ENCODE results near the gene CPA2. TPM values are rescaled to one million over a fixed set of nuclear protein-coding genes. Genes with fewer than 3 reads are reported as not detected.
"Not testable (repeated sequence)": the region's sequence is repeated elsewhere in the genome, so short reads cannot be mapped to it uniquely, and the experiment has no call there.

CPA2 gene
- total and polyA plus RNA-seq, 3 donors from 2014 or later = 1.1 to 2.4 (median 1.4) TPM

GRCh38 chr7:130314305-130314704, 47.6 kb downstream of the CPA2 start:
- Histone ChIP-seq H3K9me3 (no peaks in the 10 kb centered on the region), H3K27ac (no peak overlapping the region), H3K4me3 (no peak overlapping the region), H3K27me3 (no peaks in the 10 kb centered on the region), H3K36me3 (ENCODE audit: low read depth, missing control alignments) (no peaks in the 10 kb centered on the region), H3K4me1 (no peaks in the 10 kb centered on the region)
- TF ChIP-seq CTCF (IDR thresholded peaks at IDR 0.05) (no peak), POLR2A (IDR thresholded peaks at IDR 0.05) (no peak)
- no peak for DNase-seq
- intact Hi-C loops (cut with DNase I; ENCODE audit: low total_unique reads) = no loop called here
- WGBS, 2 donors = 71 to 77% methylated on average over 6 of the region's 6 CpGs

DNA sequence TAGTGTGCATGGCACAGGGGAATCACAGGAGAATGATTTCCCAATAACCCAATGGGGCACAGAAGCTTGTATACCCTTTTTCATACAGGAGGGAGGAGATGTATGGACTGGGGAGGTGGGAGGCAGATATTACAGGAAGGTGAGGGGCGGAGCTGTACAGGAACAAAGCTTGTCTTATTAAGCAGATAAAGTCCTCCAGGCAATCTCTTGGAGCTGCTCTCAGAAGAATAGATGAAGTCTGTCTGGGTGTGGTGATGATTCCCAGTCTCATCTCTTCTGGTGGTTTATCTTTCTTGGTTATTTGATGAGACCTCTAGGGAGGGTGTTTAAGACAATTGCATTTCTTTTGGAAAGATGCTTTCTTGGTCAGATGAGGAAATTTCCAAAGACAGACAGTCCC, 52.9 kb downstream of the CPA2 start:
- no peaks in the 10 kb centered on the region for H3K27me3 ChIP-seq
- no peak for TF ChIP-seq CTCF (IDR thresholded peaks at IDR 0.05)
- no peak for TF ChIP-seq POLR2A (IDR thresholded peaks at IDR 0.05)
- no peaks in the 10 kb centered on the region for H3K9me3 ChIP-seq
- H3K36me3 ChIP-seq (ENCODE audit: low read depth, missing control alignments) = no peaks in the 10 kb centered on the region
- 92 to 93% methylated on average over 1 of the region's 1 CpG for WGBS, 2 donors
- no peak for DNase-seq
- no peak overlapping the region for H3K4me3 ChIP-seq
- H3K4me1 ChIP-seq = no peaks in the 10 kb centered on the region
- H3K27ac ChIP-seq = no peak overlapping the region
- intact Hi-C loops (cut with DNase I; ENCODE audit: low total_unique reads) = no loop called here

DNA sequence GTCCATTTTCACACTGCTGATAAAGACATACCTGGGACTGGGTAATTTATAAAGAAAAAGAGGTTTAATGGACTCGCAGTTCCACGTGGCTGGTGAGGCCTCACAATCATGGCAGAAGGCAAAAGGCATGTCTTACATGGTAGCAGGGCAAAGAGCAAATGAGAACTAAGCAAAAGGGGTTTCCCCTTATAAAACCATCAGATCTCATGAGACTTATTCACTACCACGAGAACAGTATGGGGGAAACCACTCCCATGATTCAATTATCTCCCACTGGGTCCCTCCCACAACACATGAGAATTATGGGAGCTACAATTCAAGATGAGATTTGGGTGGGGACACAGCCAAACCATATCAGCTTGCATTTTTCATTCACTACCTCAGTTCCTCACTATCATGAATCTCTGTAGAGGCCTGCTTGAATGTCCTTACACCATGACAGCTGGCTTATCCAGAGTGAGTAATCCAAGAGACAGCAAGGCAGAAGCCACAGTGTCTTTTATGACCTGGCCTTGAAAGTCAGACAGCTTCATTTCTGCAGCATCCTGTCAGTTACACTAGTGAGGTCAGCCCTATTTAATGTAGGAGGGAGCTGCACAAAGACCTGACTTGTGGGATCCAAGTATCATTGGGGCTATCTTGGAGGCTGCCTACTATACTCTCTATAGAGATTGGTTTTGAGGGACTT, 55.0 kb downstream of the CPA2 start:
- H3K4me1 ChIP-seq; H3K27ac ChIP-seq; H3K9me3 ChIP-seq; H3K4me3 ChIP-seq; H3K27me3 ChIP-seq; H3K36me3 ChIP-seq (ENCODE audit: low read depth, missing control alignments); intact Hi-C loops (cut with DNase I; ENCODE audit: low total_unique reads); DNase-seq: not testable (repeated sequence)
- WGBS, 2 donors = 89 to 93% methylated on average over 3 of the region's 3 CpGs

DNA sequence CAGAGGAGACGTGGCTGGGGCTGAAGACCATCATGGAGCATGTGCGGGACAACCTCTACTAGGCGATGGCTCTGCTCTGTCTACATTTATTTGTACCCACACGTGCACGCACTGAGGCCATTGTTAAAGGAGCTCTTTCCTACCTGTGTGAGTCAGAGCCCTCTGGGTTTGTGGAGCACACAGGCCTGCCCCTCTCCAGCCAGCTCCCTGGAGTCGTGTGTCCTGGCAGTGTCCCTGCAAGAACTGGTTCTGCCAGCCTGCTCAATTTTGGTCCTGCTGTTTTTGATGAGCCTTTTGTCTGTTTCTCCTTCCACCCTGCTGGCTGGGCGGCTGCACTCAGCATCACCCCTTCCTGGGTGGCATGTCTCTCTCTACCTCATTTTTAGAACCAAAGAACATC, 56.0 kb downstream of the CPA2 start:
- Histone ChIP-seq H3K9me3 (no peaks in the 10 kb centered on the region), H3K36me3 (ENCODE audit: low read depth, missing control alignments) (no peaks in the 10 kb centered on the region), H3K4me1 (no peaks in the 10 kb centered on the region), H3K27ac (no peak overlapping the region), H3K4me3 (no peak overlapping the region), H3K27me3 (no peaks in the 10 kb centered on the region)
- intact Hi-C loops (cut with DNase I; ENCODE audit: low total_unique reads) = no loop called here
- 87 to 91% methylated on average over 5 to 7 of the region's 7 CpGs for WGBS, 2 donors
- TF ChIP-seq POLR2A (IDR thresholded peaks at IDR 0.05) = no peak
- no peak for TF ChIP-seq CTCF (IDR thresholded peaks at IDR 0.05)
- no peak for DNase-seq

DNA sequence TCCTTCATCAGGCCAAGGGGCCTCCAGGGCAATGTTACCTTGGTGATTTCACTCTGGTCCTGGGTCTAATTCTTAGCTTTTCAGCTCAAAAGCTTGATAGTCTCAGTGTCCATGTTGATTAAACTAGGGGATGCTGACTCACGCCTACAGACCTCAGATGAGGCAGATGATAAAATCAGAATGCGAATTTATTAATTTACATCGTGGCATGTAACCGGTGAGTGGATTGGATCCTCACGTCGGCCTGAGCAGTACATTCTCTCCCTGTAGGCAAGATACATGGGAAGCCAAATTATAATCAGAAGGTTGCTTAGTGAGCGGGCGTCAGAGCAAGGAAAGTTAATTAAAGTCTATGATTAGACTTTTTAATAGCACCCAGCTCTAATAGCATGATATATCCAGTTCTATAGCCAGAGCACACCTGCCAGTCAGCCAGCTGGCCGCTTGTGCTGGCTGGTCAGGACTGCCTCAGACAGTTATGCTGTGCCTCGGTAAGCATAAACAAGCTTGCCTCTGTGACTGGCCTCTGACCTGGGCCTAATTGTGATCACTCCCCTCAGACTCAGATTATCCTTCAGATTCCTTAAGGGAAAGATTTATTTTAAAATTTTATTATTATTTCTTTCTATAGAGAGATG, 57.8 kb downstream of the CPA2 start:
- intact Hi-C loops (cut with DNase I; ENCODE audit: low total_unique reads) = no loop called here
- Histone ChIP-seq H3K27me3 (no peaks in the 10 kb centered on the region), H3K9me3 (no peaks in the 10 kb centered on the region), H3K27ac (no peak overlapping the region), H3K4me1 (no peaks in the 10 kb centered on the region), H3K4me3 (no peak overlapping the region), H3K36me3 (ENCODE audit: low read depth, missing control alignments) (no peaks in the 10 kb centered on the region)
- TF ChIP-seq CTCF (IDR thresholded peaks at IDR 0.05) = no peak
- no peak for DNase-seq
- whole genome bisulfite sequencing, 2 donors = 87 to 94% methylated on average over 10 of the region's 10 CpGs
